ENCODE results near the gene BORCS5.
"Not testable (repeated sequence)": the region's sequence is repeated elsewhere in the genome, so short reads cannot be mapped to it uniquely, and the experiment has no call there.

BORCS5 gene

GRCh38 chr12:12466157-12466556 is 109.3 kb downstream of the BORCS5 start:
- peak; percentile 56 for DNase-seq

- DNase-seq, result peak; percentile 51
Observed at GRCh38 chr12:12467264-12467663, 110.4 kb downstream of the BORCS5 start.

- DNase-seq, result peak; percentile 55
Observed at GRCh38 chr12:12467688-12468261, 110.9 kb downstream of the BORCS5 start.

GRCh38 chr12:12468575-12468974 is 111.7 kb downstream of the BORCS5 start:
- no peak for DNase-seq

GRCh38 chr12:12469386-12469785 is 112.5 kb downstream of the BORCS5 start:
- DNase-seq, result no peak

- DNase-seq, result no peak
Observed at GRCh38 chr12:12470751-12471306, 114.0 kb downstream of the BORCS5 start.

- DNase-seq, result not testable (repeated sequence)
Observed at GRCh38 chr12:12471982-12472961, 115.4 kb downstream of the BORCS5 start.

- no peak for DNase-seq
Observed at GRCh38 chr12:12473223-12473622, 116.3 kb downstream of the BORCS5 start.

- peak; percentile 53 for DNase-seq
Observed at GRCh38 chr12:12474471-12474928, 117.6 kb downstream of the BORCS5 start.

- DNase-seq, result peak; percentile 66
Observed at GRCh38 chr12:12474931-12475795, 118.3 kb downstream of the BORCS5 start.

- DNase-seq, result no peak
Observed at GRCh38 chr12:12476857-12477531, 120.1 kb downstream of the BORCS5 start.

GRCh38 chr12:12477532-12477890 is 120.6 kb downstream of the BORCS5 start:
- DNase-seq, result no peak

- DNase-seq, result no peak
Observed at GRCh38 chr12:12480074-12480473, 123.2 kb downstream of the BORCS5 start.

GRCh38 chr12:12481631-12482030 is 124.8 kb downstream of the BORCS5 start:
- DNase-seq, result no peak

- no peak for DNase-seq
Observed at GRCh38 chr12:12482150-12482761, 125.4 kb downstream of the BORCS5 start.

GRCh38 chr12:12482959-12483358 is 126.1 kb downstream of the BORCS5 start:
- DNase-seq, result no peak

GRCh38 chr12:12483438-12483837 is 126.6 kb downstream of the BORCS5 start:
- no peak for DNase-seq

- peak; percentile 23 for DNase-seq
Observed at GRCh38 chr12:12486661-12487240, 129.9 kb downstream of the BORCS5 start.

GRCh38 chr12:12487490-12487889 is 130.6 kb downstream of the BORCS5 start:
- no peak for DNase-seq

GRCh38 chr12:12488296-12488695 is 131.4 kb downstream of the BORCS5 start:
- no peak for DNase-seq

GRCh38 chr12:12488823-12489550 is 132.1 kb downstream of the BORCS5 start:
- DNase-seq, result no peak
